OCI-LY1 (cell line): ENCODE measurements around the gene KCNE1.

Source experiments
- EZH2 ChIP-seq: fragments of 200-600 bp; sonication (generic), shearing (Covaris generic); IDR thresholded peaks from 2 replicates; pipeline ENCODE4 v1.8.0; 2017; ENCODE audit warnings: borderline replicate concordance, mixed run types, mild to moderate bottlenecking, antibody characterized with exemption, low read length, moderate library complexity, mixed read lengths
- TF ChIP-seq, protein P1 (sequence below): fragments of 200-600 bp; sonication (generic), shearing (Covaris generic); IDR thresholded peaks from 2 replicates; pipeline ENCODE4 v1.5.1; 2017; ENCODE audit warnings: mild to moderate bottlenecking, antibody characterized with exemption, low read length, moderate library complexity, mixed read lengths

DNA sequence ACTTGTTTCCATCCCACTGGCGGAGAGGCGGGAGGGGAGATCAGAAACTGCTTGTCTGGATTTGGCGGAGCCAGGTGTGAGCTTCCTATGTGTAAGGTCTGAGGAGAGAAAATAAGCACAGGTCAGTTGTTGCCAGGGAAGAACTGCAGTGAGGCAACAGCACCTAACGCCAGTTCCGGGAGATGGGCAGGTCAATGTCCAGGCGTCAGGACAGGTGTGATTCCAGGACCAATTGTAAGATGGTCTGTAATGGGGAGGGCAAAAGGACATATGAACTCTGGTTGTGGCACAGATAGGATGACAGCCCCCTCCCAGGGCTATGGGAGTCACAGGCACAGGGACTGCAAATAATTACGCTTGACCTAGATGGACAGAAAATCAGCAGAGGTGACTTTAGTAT lies 9.6 kb upstream of the KCNE1 start:
- TF ChIP-seq, protein P1, sequence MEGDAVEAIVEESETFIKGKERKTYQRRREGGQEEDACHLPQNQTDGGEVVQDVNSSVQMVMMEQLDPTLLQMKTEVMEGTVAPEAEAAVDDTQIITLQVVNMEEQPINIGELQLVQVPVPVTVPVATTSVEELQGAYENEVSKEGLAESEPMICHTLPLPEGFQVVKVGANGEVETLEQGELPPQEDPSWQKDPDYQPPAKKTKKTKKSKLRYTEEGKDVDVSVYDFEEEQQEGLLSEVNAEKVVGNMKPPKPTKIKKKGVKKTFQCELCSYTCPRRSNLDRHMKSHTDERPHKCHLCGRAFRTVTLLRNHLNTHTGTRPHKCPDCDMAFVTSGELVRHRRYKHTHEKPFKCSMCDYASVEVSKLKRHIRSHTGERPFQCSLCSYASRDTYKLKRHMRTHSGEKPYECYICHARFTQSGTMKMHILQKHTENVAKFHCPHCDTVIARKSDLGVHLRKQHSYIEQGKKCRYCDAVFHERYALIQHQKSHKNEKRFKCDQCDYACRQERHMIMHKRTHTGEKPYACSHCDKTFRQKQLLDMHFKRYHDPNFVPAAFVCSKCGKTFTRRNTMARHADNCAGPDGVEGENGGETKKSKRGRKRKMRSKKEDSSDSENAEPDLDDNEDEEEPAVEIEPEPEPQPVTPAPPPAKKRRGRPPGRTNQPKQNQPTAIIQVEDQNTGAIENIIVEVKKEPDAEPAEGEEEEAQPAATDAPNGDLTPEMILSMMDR, result no peak
- TF ChIP-seq EZH2, result no peak
